ENCODE results near the gene ECSIT.

ECSIT gene

DNA sequence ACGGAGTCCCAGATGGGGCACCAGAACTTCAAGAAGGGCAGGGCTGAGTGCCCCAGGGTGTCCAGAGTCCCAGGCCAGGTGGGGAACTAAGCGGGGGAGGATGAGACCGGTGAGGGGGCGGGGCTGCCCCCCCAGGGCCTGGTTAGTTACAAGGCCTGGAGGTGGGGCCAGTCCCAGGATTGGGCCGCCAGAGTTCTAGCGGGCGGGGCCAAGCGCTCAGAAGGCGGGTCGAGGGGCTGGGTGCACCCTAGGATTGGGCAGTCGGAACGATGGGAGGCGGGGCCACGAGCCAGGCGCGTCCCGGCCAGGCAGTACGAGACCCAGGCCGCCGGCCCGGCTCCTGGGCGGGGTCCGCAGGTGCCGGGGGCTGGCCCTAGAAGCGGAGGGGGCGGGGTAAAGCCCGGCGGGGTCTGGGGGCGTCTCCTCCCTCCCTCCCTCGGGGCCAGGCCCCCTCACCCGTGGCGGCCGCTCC lies 23.9 kb downstream of the ECSIT start:
- no peak for FAIRE-seq
- peak; percentile 95 for DNase-seq (ENCODE audit: low spot score)

DNA sequence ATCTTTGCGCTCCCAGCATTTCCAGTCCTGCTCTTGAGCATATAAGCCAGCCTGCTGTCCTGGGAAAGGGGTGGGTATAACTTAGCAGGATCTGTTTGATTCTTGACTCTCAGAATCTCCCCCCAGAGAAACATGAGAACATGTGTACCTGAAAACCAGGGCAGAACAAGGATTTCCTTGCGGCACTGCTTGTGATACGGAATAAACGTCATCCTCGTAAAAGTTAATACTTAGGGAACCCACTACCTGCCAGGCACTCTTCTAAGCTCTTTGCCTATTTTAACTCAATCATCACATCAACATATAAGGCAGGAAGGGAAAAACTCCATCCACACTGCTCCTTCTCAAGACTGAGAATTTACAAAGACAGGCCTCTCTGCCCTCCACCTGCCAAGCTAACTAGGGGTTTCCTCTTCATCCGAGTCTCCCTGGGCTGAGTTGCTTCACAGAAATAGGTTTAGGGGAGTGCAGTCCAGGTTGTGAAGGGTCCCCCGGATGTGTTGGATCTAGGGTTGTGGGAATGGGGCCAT lies 24.4 kb downstream of the ECSIT start:
- FAIRE-seq (no peak), DNase-seq (ENCODE audit: low spot score) (no peak)

- DNase-seq (ENCODE audit: low spot score) (no peak), FAIRE-seq (no peak)
These were observed 29.0 kb downstream of the ECSIT start for GRCh38 chr19:11499890-11500420.

DNA sequence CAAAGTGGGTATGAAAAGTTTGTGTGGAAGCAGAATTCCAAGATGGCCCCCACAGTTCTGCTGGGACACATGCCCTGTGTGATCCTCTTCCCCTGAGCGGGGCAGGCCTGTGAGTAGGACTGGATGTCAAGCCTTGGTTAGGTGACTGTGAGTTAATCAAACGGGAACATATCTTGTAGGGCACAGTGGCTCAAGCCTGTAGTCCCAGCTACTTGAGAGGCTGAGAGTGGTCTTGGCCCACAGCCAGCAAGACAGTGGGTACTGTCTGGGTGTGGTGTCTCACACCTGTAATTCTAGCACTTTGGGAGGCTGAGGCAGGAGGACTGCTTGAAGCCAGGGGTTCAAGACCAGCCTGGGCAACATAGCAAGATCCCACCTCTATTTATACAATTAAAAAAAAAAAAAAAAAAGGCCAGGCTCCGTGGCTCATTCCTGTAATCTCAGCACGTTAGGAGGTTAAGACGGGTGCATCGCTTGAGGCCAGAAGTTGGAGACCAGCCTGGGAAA lies 29.7 kb downstream of the ECSIT start:
- no peak for DNase-seq (ENCODE audit: low spot score)
- FAIRE-seq = no peak

DNA sequence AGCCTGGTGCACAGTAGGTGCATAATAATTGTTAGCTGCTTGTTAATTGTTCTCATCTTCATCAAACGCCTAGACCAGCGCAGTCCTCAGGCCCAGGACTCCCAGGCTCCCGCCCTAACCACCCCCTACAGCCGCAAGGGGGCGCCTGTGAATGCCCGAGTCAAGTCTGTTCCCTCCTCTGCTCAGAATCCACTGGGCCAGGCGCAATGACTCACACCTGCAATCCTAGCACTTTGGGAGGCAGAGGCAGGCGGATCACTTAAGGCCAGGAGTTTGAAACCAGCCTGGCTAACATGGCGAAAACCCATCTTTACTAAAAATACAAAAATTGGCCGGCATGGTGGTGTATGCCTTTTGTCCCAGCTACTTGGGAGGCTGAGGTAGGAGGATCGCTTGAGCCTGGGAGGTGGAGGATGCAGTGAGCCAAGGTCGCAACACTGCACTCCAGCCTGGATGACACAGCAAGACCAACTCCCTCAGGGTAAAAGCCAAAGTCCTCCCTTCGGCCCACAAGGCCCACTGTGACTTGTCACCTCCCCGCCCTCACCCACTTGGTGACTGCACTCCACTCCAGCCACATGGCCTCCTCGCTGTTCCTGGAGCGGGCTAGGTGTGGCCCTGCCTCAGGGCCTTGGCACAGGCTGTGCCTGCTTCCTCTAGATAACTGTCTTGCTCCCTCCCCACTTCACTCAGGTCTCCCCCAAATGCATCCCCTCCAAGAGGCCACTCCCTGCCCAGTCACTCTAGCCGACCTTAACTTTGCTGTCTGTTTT lies 32.4 kb downstream of the ECSIT start:
- peak; percentile 65 for DNase-seq (ENCODE audit: low spot score)
- FAIRE-seq = no peak

DNA sequence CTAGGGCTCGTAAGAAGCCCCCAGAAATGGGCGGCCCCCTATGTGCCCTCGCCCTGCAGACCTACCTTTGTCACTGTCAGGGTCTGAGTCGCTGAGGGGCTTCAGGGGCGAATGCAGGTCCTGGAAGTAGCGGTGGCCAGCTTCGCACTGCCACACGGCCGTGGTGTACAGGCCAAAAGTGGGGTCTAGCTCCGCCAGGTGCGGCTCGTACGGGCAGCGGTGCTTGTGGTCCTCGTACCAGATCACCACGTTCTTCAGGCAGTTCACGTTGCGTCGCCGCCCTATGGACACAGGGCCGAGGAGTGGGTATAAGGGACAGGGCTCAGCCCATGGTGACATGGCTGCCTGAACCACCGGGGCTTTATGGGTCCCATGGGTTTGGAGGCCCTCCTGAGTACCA lies 33.0 kb downstream of the ECSIT start:
- DNase-seq (ENCODE audit: low spot score) = no peak
- FAIRE-seq = no peak

DNA sequence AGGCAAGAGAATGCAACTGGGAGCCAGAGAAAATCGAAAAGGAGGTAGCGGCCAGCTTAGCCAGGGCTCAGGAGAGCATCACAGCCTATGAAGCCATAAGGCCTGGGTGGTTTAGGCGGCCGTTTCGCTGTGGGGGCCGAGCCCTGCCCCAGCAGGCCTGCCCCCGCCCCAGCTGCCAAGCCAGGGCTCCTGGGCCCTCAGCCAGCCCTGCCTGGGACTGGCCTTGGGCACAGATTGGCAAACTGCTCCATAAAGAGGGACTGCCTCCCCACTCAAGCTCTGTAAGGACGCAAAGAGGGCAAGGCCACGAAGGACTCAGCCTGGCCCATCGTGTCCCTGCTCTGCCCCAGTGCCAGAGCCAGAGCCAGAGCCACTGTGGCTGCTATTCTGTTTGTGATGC lies 33.5 kb downstream of the ECSIT start:
- DNase-seq (ENCODE audit: low spot score) (no peak), FAIRE-seq (no peak)

- DNase-seq (ENCODE audit: low spot score) (no peak), FAIRE-seq (no peak)
These were observed 34.2 kb downstream of the ECSIT start for GRCh38 chr19:11494634-11495285.

- no peak for FAIRE-seq
- no peak for DNase-seq (ENCODE audit: low spot score)
These were observed 39.6 kb downstream of the ECSIT start for GRCh38 chr19:11489378-11489777.

GRCh38 chr19:11486661-11487503 lies 42.1 kb downstream of the ECSIT start:
- no peak for DNase-seq (ENCODE audit: low spot score)
- no peak for FAIRE-seq

DNA sequence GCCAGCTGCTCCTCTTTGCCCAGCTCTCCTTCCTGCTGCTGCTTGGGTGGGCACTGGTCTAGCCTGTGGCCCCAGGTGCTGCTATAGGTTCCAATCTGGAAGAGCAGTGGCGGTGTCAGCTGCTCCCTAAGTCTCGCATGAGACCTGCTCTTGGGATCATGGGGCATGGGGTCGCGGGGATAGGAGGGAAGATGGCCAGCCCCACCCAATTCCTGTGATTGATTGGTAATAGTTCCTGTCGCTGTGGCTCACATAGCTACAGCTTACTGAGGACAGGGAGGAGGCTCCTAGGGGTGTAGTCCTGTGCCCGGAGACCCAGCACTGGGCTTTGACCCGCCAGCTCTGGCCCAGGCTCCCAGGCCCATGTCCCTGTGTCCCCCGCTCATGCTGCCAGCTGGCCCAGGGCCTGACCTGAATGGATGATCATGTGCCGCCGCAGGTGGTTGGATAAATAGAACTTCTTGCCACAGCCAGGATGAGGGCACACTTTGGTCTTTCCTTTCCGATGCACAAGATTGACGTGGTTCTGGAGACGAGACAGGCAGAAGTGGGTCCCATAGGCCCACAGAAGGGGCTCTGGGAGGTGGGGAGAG lies 43.6 kb downstream of the ECSIT start:
- no peak for DNase-seq (ENCODE audit: low spot score)
- no peak for FAIRE-seq

GRCh38 chr19:11483366-11484111 lies 45.4 kb downstream of the ECSIT start:
- DNase-seq (ENCODE audit: low spot score) = no peak
- no peak for FAIRE-seq

DNA sequence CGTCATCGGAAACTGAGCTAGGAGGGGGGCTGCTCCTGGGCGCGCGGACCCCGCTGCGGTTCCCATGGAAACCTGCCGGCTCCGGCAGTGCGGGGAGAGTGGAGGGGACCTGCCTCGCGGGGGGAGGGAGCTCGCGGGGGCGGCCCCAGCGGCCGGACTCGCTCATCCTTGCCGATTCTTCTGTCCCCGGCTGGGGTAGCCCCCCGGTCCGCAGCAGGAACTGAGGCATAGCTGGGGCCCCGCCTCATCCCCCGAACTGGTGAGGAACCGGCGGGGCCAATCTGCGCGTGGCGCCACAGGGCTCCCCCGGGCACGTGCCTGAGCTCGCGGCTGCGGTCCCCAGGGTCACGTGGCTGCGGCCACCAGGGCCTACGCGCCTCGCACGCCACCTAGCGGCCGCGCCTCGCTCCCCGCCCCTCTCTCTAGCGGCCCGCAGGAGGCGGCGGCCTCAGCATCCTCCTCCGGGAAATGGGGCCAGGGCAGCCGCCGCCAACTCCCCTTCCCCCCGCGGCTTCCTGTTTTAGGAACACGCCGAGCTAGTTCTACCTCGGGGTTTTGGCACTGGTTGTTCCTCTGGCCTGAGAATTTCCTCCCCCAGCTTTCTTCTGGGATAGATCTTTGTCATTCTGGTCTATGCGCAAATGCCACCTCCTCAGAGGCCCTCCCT lies 46.4 kb downstream of the ECSIT start:
- peak; percentile 13 for FAIRE-seq
- peak; percentile 81 for DNase-seq (ENCODE audit: low spot score)

- FAIRE-seq (no peak), DNase-seq (ENCODE audit: low spot score) (no peak)
These were observed 47.2 kb downstream of the ECSIT start for GRCh38 chr19:11481534-11482383.

GRCh38 chr19:11480715-11481533 lies 48.0 kb downstream of the ECSIT start, which contains the start of gene ELAVL3:
Gene ELAVL3 (minus strand): TSS chr19:11481046. CDS start chr19:11480608, 438 bp downstream.
- no peak for DNase-seq (ENCODE audit: low spot score)

DNA sequence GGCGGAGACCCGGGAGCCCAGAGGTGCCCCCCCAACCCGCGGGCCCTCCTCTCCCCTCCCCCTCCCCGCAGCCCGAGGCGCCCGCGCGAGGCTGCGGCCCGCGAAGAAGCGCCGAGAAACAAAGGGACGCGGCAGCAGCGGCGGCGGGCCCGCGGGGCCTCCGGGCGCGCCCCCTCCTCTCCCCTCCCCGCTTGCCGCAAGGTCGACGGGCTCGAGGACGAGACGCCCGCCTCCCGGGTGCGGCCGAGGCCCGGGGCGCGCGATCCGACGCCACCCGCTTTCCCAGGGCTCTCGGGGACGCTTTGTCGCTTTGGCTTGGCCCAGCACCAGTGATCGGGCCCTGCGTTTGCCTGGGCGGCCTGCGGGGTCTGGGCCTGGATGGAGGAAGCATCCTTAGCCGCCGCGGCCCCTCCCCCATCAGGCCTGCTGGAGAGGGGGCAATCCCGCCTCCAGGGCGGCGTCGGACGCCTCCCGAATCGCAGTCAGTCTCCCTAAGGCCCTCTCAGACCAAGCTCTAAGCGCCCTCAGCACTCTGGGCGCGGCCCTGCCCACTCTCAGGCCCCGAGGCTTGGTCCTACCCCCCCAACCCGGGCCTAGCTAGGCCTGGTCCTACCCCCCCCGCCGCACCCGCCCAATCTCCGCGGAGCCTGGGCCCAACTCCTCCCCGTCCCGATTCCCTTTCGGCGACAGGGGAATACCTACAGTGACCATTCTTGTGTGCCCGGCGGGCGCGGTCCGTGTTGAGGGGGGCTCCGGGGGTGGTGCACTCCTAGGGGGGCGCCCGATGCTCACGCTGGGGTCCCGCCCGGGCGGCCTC lies 48.8 kb downstream of the ECSIT start:
- DNase-seq (ENCODE audit: low spot score) (no peak), FAIRE-seq (no peak)

More at GRCh38 chr19:11480715-11481533, 48.0 kb downstream of the ECSIT start, which contains the start of gene ELAVL3:
- no peak for FAIRE-seq

Data from urothelium cell line (cell line).